Measurements from ENCODE around the gene DVL3. TPM values are rescaled to one million over a fixed set of nuclear protein-coding genes. Genes with fewer than 3 reads are reported as not detected.

The DVL3 gene
- total RNA-seq, 1 donor from 2014 or later: 51.7 TPM

DNA sequence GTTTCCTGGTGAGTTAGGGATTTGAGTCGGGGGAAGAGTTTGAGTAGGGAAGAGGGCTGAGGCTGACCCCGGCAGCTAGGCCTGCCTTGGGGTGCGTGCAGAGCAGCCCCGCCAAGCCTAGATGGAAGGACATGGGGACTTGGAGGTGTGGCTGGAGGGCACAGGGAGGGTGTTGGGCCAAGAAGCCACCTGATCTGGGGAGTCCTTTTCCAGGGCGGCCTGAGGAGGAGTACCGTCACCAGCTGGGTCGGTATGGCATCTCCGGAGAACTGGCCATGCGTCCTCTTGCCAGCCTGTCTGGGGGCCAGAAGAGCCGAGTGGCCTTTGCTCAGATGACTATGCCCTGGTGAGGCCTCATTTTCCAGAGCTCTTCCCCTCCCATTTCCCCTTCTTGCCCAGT lies 37.7 kb downstream of the DVL3 start:
- no peak overlapping the region for H3K4me3 ChIP-seq (ENCODE audit: low read depth, low read length)
- TF ChIP-seq, protein P1, sequence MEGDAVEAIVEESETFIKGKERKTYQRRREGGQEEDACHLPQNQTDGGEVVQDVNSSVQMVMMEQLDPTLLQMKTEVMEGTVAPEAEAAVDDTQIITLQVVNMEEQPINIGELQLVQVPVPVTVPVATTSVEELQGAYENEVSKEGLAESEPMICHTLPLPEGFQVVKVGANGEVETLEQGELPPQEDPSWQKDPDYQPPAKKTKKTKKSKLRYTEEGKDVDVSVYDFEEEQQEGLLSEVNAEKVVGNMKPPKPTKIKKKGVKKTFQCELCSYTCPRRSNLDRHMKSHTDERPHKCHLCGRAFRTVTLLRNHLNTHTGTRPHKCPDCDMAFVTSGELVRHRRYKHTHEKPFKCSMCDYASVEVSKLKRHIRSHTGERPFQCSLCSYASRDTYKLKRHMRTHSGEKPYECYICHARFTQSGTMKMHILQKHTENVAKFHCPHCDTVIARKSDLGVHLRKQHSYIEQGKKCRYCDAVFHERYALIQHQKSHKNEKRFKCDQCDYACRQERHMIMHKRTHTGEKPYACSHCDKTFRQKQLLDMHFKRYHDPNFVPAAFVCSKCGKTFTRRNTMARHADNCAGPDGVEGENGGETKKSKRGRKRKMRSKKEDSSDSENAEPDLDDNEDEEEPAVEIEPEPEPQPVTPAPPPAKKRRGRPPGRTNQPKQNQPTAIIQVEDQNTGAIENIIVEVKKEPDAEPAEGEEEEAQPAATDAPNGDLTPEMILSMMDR (IDR thresholded peaks at IDR 0.05; ENCODE audit: insufficient read depth, low read length, poor library complexity, severe bottlenecking): no peak
- H3K36me3 ChIP-seq (ENCODE audit: control insufficient read depth, insufficient read depth, low read length): peaks cover 13% of the 10 kb centered on the region
- no peaks in the 10 kb centered on the region for H3K27me3 ChIP-seq (ENCODE audit: control insufficient read depth, insufficient read depth, low read length)
- DNase-seq (ENCODE audit: low read depth): no peak

DNA sequence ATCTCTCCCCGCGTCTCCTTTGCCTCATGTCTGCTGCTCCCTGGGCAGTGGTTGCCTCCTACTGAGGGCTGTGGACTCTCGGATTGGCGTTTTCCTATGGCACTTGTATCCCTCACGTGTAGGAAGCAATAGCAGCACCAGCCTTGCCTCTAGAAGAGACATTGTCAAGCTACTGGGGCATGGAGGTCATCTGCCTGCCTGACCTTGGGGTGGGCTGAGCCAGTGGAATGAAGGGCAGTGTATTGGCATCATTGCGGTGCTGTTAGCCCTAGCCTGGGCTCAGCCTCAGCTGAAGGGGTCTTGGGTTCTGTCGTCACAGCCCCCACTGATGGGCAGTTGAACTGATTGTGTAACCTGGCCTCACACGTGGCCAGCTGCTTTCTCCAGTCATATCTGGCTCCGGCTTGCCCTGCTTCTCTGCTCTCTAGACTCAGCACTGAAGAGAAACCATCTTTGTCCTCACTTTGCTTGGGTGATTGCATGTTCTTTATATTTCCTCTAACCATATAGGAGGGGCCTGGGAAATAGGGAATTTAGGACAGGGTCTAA lies 38.9 kb downstream of the DVL3 start:
- Histone ChIP-seq H3K36me3 (ENCODE audit: control insufficient read depth, insufficient read depth, low read length) (peaks cover 13% of the 10 kb centered on the region), H3K4me3 (ENCODE audit: low read depth, low read length) (no peak overlapping the region), H3K27me3 (ENCODE audit: control insufficient read depth, insufficient read depth, low read length) (no peaks in the 10 kb centered on the region)
- TF ChIP-seq, protein P1 (IDR thresholded peaks at IDR 0.05; ENCODE audit: insufficient read depth, low read length, poor library complexity, severe bottlenecking): no peak
- DNase-seq (ENCODE audit: low read depth): no peak

DNA sequence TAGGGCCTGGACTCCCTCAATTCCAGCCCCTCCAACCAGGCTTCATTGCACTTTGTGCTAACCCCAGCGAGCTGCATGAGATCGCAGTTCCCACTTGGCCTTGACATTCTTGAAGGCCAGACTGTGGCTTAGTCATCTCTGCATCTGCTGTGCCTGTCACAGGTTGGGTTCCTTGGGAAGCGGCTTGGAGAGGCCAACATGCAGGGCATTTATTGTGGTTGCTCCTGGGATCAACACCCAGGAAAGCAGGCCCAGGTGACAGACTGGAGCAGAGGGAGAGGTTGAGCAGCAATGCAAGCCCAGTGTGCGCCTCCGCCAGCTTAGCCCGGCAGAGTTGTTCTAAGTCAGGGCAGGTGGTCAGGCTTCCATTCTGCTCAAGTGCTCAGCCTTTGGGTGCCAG lies 41.4 kb downstream of the DVL3 start:
- H3K27me3 ChIP-seq (ENCODE audit: control insufficient read depth, insufficient read depth, low read length): no peaks in the 10 kb centered on the region
- DNase-seq (ENCODE audit: low read depth): no peak
- peaks cover 6% of the 10 kb centered on the region for H3K36me3 ChIP-seq (ENCODE audit: control insufficient read depth, insufficient read depth, low read length)
- no peak overlapping the region for H3K4me3 ChIP-seq (ENCODE audit: low read depth, low read length)
- TF ChIP-seq, protein P1 (IDR thresholded peaks at IDR 0.05; ENCODE audit: insufficient read depth, low read length, poor library complexity, severe bottlenecking): no peak

DNA sequence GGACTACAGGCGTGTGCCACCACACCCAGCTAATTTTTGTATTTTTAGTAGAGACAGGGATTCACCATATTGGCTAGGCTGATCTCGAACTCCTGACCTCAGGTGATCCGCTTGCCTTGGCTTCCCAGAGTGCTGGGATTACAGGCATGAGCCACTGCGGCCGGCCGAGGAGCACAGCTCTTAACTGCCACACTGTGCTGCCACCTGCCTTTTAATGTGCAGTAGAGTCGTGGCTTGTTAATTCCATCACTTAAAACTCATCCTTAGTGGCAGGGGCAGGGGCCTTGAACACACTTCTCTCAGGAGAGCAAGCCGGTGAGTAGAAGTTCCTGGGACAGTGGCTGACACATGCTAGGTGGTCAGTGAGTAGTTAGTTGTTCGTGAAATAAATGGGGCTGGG lies 43.3 kb downstream of the DVL3 start:
- TF ChIP-seq, protein P1 (IDR thresholded peaks at IDR 0.05; ENCODE audit: insufficient read depth, low read length, poor library complexity, severe bottlenecking): no peak
- Histone ChIP-seq H3K4me3 (ENCODE audit: low read depth, low read length) (no peak overlapping the region), H3K36me3 (ENCODE audit: control insufficient read depth, insufficient read depth, low read length) (peaks cover 2% of the 10 kb centered on the region), H3K27me3 (ENCODE audit: control insufficient read depth, insufficient read depth, low read length) (no peaks in the 10 kb centered on the region)
- no peak for DNase-seq (ENCODE audit: low read depth)

DNA sequence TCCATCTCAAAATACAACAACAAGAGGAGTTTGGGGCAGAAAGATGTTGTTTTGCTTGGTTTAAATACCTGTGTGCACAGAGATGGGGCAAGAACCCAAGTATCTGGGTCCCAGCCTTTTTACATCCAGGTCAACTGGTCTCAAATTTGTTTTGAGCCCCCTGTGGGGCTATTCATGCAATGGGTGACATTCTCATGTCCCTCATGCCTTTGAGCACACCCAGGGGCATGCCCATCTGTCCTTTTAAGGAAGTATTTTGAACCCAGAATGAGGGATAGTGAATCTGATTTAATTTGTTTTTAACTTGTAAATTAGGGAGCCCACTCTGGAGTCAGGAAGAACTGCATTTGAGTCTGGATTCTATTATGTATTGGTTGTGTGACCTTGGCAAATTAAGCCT lies 45.6 kb downstream of the DVL3 start:
- Histone ChIP-seq H3K27me3 (ENCODE audit: control insufficient read depth, insufficient read depth, low read length) (no peaks in the 10 kb centered on the region), H3K36me3 (ENCODE audit: control insufficient read depth, insufficient read depth, low read length) (no peaks in the 10 kb centered on the region), H3K4me3 (ENCODE audit: low read depth, low read length) (no peak overlapping the region)
- TF ChIP-seq, protein P1 (IDR thresholded peaks at IDR 0.05; ENCODE audit: insufficient read depth, low read length, poor library complexity, severe bottlenecking): no peak
- DNase-seq (ENCODE audit: low read depth): no peak

DNA sequence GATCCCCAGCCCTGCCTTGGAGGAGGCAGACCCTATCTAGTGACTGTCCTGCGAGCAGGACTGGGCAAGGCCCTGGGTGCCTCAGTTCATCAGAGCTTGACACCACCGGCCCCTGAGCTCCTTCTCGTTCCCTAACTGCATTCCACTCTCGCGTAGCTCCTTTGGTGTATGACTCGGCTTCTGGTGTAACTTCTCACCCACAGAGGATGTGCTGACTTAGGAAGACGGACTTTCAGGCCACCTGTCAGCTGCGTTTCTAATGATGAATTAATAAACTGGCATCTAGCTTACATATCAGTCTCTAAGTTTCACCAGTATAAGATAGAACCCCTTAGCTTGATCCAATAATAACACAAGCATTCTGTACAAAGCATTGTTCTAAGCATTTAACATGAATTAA lies 48.3 kb downstream of the DVL3 start:
- peaks cover 6% of the 10 kb centered on the region for H3K27me3 ChIP-seq (ENCODE audit: control insufficient read depth, insufficient read depth, low read length)
- no peak for DNase-seq (ENCODE audit: low read depth)
- H3K36me3 ChIP-seq (ENCODE audit: control insufficient read depth, insufficient read depth, low read length): no peaks in the 10 kb centered on the region
- no peak overlapping the region for H3K4me3 ChIP-seq (ENCODE audit: low read depth, low read length)
- TF ChIP-seq, protein P1 (IDR thresholded peaks at IDR 0.05; ENCODE audit: insufficient read depth, low read length, poor library complexity, severe bottlenecking): no peak
